ENCODE data around the gene PDGFA. TPM values are rescaled to one million over a fixed set of nuclear protein-coding genes. Genes with fewer than 3 reads are reported as not detected.

PDGFA gene
- total RNA-seq, 4 donors from 2014 or later = 10.8 to 31.7 (median 26.0) TPM

DNA sequence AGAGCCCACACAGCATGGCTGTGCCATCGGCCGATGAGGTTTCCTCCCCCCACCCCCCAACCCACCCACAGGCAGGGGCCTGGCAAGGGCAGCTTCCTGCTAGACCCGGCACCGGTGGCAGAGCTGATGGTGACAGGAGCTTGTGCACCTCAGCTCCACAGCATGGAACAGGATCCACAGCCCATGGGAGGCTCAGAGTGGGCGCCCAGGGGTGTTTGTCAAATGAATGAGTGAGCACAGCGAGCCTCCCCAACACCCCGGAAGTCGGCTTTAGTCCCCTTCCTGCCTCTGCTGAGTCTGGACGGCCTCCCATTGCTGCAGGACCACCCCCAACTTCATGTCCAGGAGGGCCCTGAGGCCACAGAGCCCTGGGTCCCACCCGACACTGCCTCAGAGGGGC is 68.9 kb downstream of the PDGFA start:
- ATAC-seq (no peak), DNase-seq (no peak)
- H3K4me1 ChIP-seq = peaks cover 0 to 12% of the 10 kb centered on the region in 2 donors
- in situ Hi-C loops (cut with MboI; ENCODE audit: low sequenced_read_pairs in 4 of 4) (no loop called here), intact Hi-C loops (cut with DNase I; ENCODE audit: low total_unique reads) (no loop called here)
- H3K9me3 ChIP-seq = no peaks in the 10 kb centered on the region
- no peak overlapping the region for H3K4me3 ChIP-seq
- peaks cover 17 to 23% (median 20%) of the 10 kb centered on the region in 3 donors for H3K27me3 ChIP-seq
- no peaks in the 10 kb centered on the region for H3K36me3 ChIP-seq
- no peak for TF ChIP-seq POLR2A (IDR thresholded peaks at IDR 0.05)
- TF ChIP-seq, protein P1, sequence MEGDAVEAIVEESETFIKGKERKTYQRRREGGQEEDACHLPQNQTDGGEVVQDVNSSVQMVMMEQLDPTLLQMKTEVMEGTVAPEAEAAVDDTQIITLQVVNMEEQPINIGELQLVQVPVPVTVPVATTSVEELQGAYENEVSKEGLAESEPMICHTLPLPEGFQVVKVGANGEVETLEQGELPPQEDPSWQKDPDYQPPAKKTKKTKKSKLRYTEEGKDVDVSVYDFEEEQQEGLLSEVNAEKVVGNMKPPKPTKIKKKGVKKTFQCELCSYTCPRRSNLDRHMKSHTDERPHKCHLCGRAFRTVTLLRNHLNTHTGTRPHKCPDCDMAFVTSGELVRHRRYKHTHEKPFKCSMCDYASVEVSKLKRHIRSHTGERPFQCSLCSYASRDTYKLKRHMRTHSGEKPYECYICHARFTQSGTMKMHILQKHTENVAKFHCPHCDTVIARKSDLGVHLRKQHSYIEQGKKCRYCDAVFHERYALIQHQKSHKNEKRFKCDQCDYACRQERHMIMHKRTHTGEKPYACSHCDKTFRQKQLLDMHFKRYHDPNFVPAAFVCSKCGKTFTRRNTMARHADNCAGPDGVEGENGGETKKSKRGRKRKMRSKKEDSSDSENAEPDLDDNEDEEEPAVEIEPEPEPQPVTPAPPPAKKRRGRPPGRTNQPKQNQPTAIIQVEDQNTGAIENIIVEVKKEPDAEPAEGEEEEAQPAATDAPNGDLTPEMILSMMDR (IDR thresholded peaks at IDR 0.05 in 4 of 5, conservative IDR thresholded peaks at IDR 0.05 in 1 of 5) = no peak
- H3K27ac ChIP-seq = no peak overlapping the region

DNA sequence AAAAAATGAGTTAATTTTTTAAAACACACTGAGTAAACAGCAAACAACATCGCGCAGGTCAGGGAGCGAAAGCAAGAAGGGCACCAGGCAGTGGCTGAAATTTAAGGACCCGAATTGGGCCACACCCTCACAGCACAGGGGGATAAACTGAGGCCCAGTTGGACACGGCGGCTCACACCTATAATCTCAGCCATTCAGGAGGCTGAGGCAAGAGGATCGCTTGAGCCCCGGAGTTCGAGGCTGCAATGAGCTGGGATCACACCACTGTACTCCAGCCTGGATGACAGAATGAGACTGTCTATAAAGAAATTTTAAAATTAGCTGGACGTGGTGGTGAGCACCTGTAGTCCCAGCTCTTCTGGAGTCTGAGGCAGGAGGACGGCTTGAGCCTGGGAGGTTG is 69.6 kb downstream of the PDGFA start:
- Histone ChIP-seq H3K36me3 (no peaks in the 10 kb centered on the region), H3K9me3 (no peaks in the 10 kb centered on the region), H3K4me3 (no peak overlapping the region), H3K27ac (no peak overlapping the region), H3K27me3 (peaks cover 17 to 23% (median 17%) of the 10 kb centered on the region in 3 donors), H3K4me1 (peaks cover 0 to 5% of the 10 kb centered on the region in 2 donors)
- DNase-seq (no peak), ATAC-seq (no peak)
- in situ Hi-C loops (cut with MboI; ENCODE audit: low sequenced_read_pairs in 4 of 4) (no loop called here), intact Hi-C loops (cut with DNase I; ENCODE audit: low total_unique reads) (no loop called here)
- TF ChIP-seq, protein P1 (IDR thresholded peaks at IDR 0.05 in 4 of 5, conservative IDR thresholded peaks at IDR 0.05 in 1 of 5) = no peak
- no peak for TF ChIP-seq POLR2A (IDR thresholded peaks at IDR 0.05)

- in situ Hi-C loops (cut with MboI; ENCODE audit: low sequenced_read_pairs in 4 of 4) = no loop called here
- H3K27ac ChIP-seq = no peak overlapping the region
- H3K4me1 ChIP-seq = peaks cover 0 to 3% of the 10 kb centered on the region in 2 donors
- H3K36me3 ChIP-seq = no peaks in the 10 kb centered on the region
- intact Hi-C loops (cut with DNase I; ENCODE audit: low total_unique reads) = no loop called here
- H3K27me3 ChIP-seq = peaks cover 17 to 23% (median 17%) of the 10 kb centered on the region in 3 donors
- ATAC-seq = no peak
- no peak overlapping the region for H3K4me3 ChIP-seq
- no peaks in the 10 kb centered on the region for H3K9me3 ChIP-seq
- no peak for DNase-seq
- no peak for TF ChIP-seq POLR2A (IDR thresholded peaks at IDR 0.05)
- TF ChIP-seq, protein P1 (IDR thresholded peaks at IDR 0.05 in 4 of 5, conservative IDR thresholded peaks at IDR 0.05 in 1 of 5) = no peak
Measured at GRCh38 chr7:449324-450019, 70.2 kb downstream of the PDGFA start.

DNA sequence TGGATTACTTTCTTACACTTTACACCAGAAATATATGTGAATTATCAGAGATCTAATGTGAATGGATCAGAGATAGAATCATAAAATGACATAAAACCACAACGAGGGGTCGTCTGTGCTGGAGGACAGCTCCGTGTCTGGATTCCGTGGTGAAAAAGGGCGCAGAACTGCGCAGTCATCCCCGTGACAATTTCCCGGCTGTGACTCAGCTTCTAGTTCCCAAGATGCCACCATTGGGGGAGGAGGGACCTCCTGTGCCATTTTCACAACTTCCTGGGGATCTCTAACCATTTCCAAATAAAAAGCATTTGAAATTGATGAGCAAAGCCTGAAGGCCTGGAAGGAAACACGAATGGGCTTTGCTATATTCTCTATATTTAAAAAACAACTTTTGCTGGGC is 72.1 kb downstream of the PDGFA start:
- TF ChIP-seq, protein P1 (IDR thresholded peaks at IDR 0.05 in 4 of 5, conservative IDR thresholded peaks at IDR 0.05 in 1 of 5) = no peak
- TF ChIP-seq POLR2A (IDR thresholded peaks at IDR 0.05) = no peak
- Histone ChIP-seq H3K4me3 (no peak overlapping the region), H3K4me1 (peaks cover 0 to 4% of the 10 kb centered on the region in 2 donors), H3K9me3 (no peaks in the 10 kb centered on the region), H3K27me3 (peaks cover 10 to 16% (median 14%) of the 10 kb centered on the region in 3 donors), H3K36me3 (no peaks in the 10 kb centered on the region), H3K27ac (no peak overlapping the region)
- ATAC-seq (no peak), DNase-seq (no peak)
- in situ Hi-C loops (cut with MboI; ENCODE audit: low sequenced_read_pairs in 4 of 4) = no loop called here
- intact Hi-C loops (cut with DNase I; ENCODE audit: low total_unique reads) = no loop called here

Other genes starting within 250 kb of the PDGFA start
- not detected for gene FOXL3, start 229.7 kb downstream of the PDGFA start, total RNA-seq
- 10 to 100 TPM; 22.4 to 36.2 (median 30.6) TPM for gene DNAAF5, start 206.9 kb upstream of the PDGFA start, total RNA-seq
- gene PRKAR1B, start 207.4 kb upstream of the PDGFA start, total RNA-seq = 10 to 100 TPM in 1 of 4 donors, 1 to 10 TPM in 3; 1.2 to 12.5 (median 3.6) TPM